Heart right ventricle (tissue), 16 donors: ENCODE data around the gene POGK. TPM values are rescaled to one million over a fixed set of nuclear protein-coding genes. Genes with fewer than 3 reads are reported as not detected.

Source experiments
- ATAC-seq, 8 donors: fragments of 200-7000 bp; cut with Tn5 transposase; one replicate each; pipeline ENCODE4 v1.9.1; 2020; ENCODE audit warnings: mild to moderate bottlenecking in 8 of 8, moderate library complexity in 8 of 8, moderate number of reproducible peaks in 1 of 8
- DNase-seq, 2 donors: peaks; one replicate each; pipeline ENCODE4 v3.0.0-alpha.2; 2020
- H3K27ac ChIP-seq, 10 donors: fragments of 200-600 bp; sonication (generic) in 2 of 10; one replicate each; pipeline versions ENCODE4 v1.5.0 to v1.8.0; 2020 to 2022; ENCODE audit warnings: mild to moderate bottlenecking in 3 of 10
- H3K27me3 ChIP-seq, 7 donors: fragments of 200-600 bp; one replicate each; pipeline ENCODE4 v1.8.0; 2021 to 2022; ENCODE audit warnings: mild to moderate bottlenecking in 2 of 7
- H3K36me3 ChIP-seq, 9 donors: fragments of 200-600 bp; sonication (generic) in 1 of 9; one replicate each; pipeline versions ENCODE4 v1.5.0 to v1.8.0; 2020 to 2022; ENCODE audit warnings: mild to moderate bottlenecking in 2 of 9
- H3K4me1 ChIP-seq, 9 donors: fragments of 200-600 bp; sonication (generic) in 1 of 9; one replicate each; pipeline versions ENCODE4 v1.5.0 to v1.8.0; 2020 to 2022; ENCODE audit warnings: mild to moderate bottlenecking in 4 of 9
- H3K4me3 ChIP-seq, 10 donors: fragments of 200-600 bp; sonication (generic) in 2 of 10; one replicate each; pipeline versions ENCODE4 v1.5.0 to v1.8.0; 2020 to 2022; ENCODE audit warnings: mild to moderate bottlenecking in 7 of 10, moderate library complexity in 2 of 10
- H3K9me3 ChIP-seq, 11 donors: fragments of 200-600 bp in 10 of 11; sonication (generic) in 2 of 11; one replicate each; pipeline versions ENCODE4 v1.5.0 to v1.8.0; 2013 to 2022; ENCODE audit warnings: mild to moderate bottlenecking in 2 of 11, control low read depth in 1 of 11, moderate library complexity in 1 of 11
- WGBS, 2 donors: extraction: QIAGEN DNeasy Blood & Tissue Kit; methylation state at CpG; one replicate each; pipeline ENCODE4 v1.1.7; 2013; ENCODE audit warnings: inconsistent platforms in 1 of 2; 5-methylcytosine and 5-hydroxymethylcytosine counted together
- intact Hi-C, 10 donors: fragments of 100-400 bp; cut with DNase I; formaldehyde crosslinking; loops; one replicate each; pipeline versions ENCODE4 v1.11.1 to v1.14.2; 2022
- polyA plus RNA-seq, 2 donors: library from polyadenylated mRNA; stranded (reverse); fragments of 200-250 nt; gene quantifications; one replicate each; pipeline ENCODE4 v1.2.3, GENCODE V29; 2013
- total RNA-seq, 10 donors: library from RNA; stranded (reverse); fragmentation: NEBNext Ultra II Directional in 3 of 10; extraction: Animal tissue kit (Norgen Biotek cat#: 25700) in 3 of 10; gene quantifications; one replicate each; pipeline versions ENCODE4 v1.2.1 to v1.2.4, GENCODE V29; 2021 to 2023
- TF ChIP-seq, protein P1 (sequence below), 9 donors: fragments of 200-600 bp; sonication (generic) in 2 of 9; IDR thresholded peaks; one replicate each; pipeline versions ENCODE4 v1.5.0 to v1.8.0; 2021 to 2022; ENCODE audit warnings: antibody characterized with exemption in 9 of 9, mild to moderate bottlenecking in 5 of 9, moderate library complexity in 1 of 9
- donor health status: Arrhythmogenic right ventricular cardiomyopathy.
- donor health status: ischemic (EF 13 %, LVEDD 7.1; RV severe dilation, severe dysfunction).
- donor health status: healthy with polysubstance abuse.
- donor health status: DM: no; HTN: yes; CAD: no.
- donor health status: DM: no; HTN: no; CAD: no.
- donor health status: ischemic (EF 25% LVEDD 6.9; RV normal size, moderate dysfunction).
- donor health status: ischemic (EF 25% LVEDD 5.7; RV mildly dilated, moderate dysfunction).
- donor health status: healthy.
- donor health status: DM: yes; HTN: yes; CAD: no.
- donor health status: Ischemic cardiomyopathy.
- donor health status: ischemic (EF 35%, LVEDD 5.7; RV mildly dilated, moderate dysfunction).
- donor health status: nonischemic (EF 11% LVEDD 7.7; RV severe dilation, severe dysfunction).
- donor health status: DM: yes; HTN: yes; CAD: no.
- donor health status: PGD.
- donor health status: ischemic (EF 29% LVEDD 5.4; RV normal size, mild dysfunction).
- donor health status: nonischemic (EF 23%, LVEDD 6.1; RV moderate dilation, normal function).

POGK gene
- total and polyA plus RNA-seq, 12 donors, result 5.6 to 19.2 (median 13.3) TPM

DNA sequence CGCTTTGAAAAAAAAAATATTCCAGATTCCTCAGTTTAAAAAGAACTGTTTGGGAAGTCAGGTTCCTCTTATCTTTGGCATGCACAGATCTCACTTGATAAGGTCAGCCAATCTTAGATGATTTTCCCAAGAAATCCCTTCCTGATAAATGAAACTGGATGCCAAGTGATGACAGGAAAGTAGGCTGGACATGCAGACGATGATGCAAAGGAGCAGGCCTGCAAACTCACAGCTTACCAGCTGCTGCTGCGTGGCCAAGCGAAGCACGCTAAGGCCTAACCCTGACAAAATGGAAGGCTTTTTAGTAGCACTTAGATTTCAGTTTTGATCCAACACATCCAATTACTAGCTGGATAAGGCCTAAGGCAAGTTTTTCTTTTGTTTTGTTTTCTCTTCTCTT lies 26.7 kb downstream of the POGK start:
- H3K9me3 ChIP-seq, result no peaks in the 10 kb centered on the region
- no peak overlapping the region for H3K27ac ChIP-seq
- intact Hi-C loops, result no loop called here
- 64 to 79% methylated on average over 5 of the region's 5 CpGs for WGBS, 2 donors
- peaks cover 0 to 18% (median under 1%) of the 10 kb centered on the region in 9 donors for H3K4me1 ChIP-seq
- no peaks in the 10 kb centered on the region for H3K27me3 ChIP-seq
- H3K4me3 ChIP-seq, result no peak overlapping the region
- TF ChIP-seq, protein P1, sequence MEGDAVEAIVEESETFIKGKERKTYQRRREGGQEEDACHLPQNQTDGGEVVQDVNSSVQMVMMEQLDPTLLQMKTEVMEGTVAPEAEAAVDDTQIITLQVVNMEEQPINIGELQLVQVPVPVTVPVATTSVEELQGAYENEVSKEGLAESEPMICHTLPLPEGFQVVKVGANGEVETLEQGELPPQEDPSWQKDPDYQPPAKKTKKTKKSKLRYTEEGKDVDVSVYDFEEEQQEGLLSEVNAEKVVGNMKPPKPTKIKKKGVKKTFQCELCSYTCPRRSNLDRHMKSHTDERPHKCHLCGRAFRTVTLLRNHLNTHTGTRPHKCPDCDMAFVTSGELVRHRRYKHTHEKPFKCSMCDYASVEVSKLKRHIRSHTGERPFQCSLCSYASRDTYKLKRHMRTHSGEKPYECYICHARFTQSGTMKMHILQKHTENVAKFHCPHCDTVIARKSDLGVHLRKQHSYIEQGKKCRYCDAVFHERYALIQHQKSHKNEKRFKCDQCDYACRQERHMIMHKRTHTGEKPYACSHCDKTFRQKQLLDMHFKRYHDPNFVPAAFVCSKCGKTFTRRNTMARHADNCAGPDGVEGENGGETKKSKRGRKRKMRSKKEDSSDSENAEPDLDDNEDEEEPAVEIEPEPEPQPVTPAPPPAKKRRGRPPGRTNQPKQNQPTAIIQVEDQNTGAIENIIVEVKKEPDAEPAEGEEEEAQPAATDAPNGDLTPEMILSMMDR (IDR thresholded peaks at IDR 0.05), result no peak
- H3K36me3 ChIP-seq, result peaks cover 0 to 86% (median 30%) of the 10 kb centered on the region in 9 donors
- ATAC-seq, result peak in 1 of 8 donors; percentile 48
- DNase-seq, result no peak

DNA sequence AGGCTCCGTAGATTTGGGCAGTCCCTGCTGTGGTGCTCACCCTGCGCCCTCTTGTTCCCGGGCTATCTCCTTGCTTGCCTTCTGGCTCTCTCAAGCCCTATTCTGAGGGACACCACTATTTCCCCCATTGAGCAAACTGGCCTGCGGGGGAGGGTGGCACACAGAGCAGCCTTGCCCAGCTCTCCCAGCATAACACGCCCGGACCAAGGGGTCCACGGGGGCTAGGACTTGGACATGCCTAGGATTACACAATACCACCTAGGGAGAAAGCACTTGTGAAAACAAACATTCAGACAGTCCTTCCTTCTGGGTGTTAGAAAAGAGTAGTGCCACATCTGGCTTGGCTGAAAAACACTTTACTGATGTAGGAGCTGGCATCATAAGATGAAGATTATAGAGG lies 29.4 kb downstream of the POGK start:
- H3K9me3 ChIP-seq, result no peaks in the 10 kb centered on the region
- H3K4me3 ChIP-seq, result no peak overlapping the region
- intact Hi-C loops, result no loop called here
- no peaks in the 10 kb centered on the region for H3K27me3 ChIP-seq
- H3K4me1 ChIP-seq, result peaks cover 0 to 33% (median 9%) of the 10 kb centered on the region in 9 donors
- ATAC-seq (no peak), DNase-seq (no peak)
- no peak overlapping the region for H3K27ac ChIP-seq
- H3K36me3 ChIP-seq, result peaks cover 0 to 59% (median 8%) of the 10 kb centered on the region in 9 donors
- 77 to 94% methylated on average over 7 of the region's 7 CpGs for WGBS, 2 donors
- TF ChIP-seq, protein P1 (IDR thresholded peaks at IDR 0.05), result no peak

DNA sequence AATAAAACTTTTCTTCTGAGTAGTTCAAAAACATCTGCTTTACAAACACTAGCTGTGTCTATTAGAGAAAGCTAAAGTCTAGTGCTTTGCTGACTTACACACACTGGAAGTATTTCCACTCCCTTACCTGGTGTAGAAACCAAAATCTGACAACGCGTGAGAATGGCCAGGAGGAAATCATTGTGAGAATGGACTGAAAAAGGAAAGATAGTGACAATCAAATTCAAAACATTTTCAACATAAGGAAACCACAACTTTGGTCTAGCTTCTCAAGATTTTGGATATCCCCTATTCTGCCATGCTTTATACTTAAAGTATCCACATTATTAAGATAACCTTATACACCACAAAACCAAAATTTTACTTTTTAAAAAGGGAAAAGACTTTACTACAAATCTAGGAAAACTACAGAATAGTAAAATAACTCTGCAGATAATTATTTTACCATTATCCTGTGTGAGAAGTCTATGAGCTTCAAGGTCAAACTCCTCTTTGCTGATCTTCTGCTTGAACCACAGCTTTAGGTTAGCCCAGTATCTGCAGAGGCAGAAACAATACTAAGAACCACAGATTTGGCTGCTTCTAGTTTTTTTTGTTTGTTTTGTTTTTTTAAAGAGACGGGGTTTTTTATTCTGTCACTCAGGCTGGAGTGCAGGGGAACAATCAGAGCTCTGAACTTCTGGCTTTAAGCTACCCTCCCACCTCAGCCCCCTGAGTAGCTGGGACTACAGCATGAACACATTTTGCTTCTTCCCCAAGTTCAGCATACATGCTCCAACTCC lies 30.2 kb downstream of the POGK start:
- intact Hi-C loops, result no loop called here
- ATAC-seq, result no peak
- Histone ChIP-seq H3K4me1 (peaks cover 1 to 42% (median 16%) of the 10 kb centered on the region in 9 donors), H3K4me3 (no peak overlapping the region), H3K27ac (no peak overlapping the region), H3K36me3 (peaks cover 0 to 50% (median 8%) of the 10 kb centered on the region in 9 donors), H3K9me3 (no peaks in the 10 kb centered on the region), H3K27me3 (no peaks in the 10 kb centered on the region)
- WGBS, 2 donors, result 58 to 82% methylated on average over 3 of the region's 3 CpGs
- TF ChIP-seq, protein P1 (IDR thresholded peaks at IDR 0.05), result no peak
- no peak for DNase-seq

DNA sequence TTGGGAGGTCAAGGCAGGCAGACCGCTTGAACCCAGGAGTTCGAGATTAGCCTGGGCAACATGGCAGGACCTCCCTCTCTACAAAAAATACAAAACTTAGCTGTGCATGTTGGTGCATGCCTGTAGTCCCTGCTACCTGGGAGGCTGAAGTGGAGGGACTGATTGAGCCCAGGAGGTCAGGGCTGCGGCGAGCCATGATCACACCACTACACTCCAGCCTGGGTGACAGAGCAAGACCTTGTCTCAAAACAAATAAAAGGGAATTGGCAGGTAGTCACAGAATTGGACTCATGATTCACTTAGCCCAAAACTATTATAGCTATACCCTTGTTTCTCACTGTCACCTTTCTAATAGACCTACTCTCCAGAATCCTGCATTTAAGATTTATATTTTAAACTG lies 31.3 kb downstream of the POGK start:
- H3K4me3 ChIP-seq, result no peak overlapping the region
- H3K36me3 ChIP-seq, result peaks cover 0 to 43% (median 8%) of the 10 kb centered on the region in 9 donors
- no peaks in the 10 kb centered on the region for H3K27me3 ChIP-seq
- TF ChIP-seq, protein P1 (IDR thresholded peaks at IDR 0.05), result no peak
- DNase-seq, result no peak
- peak in 1 of 8 donors; percentile 13 for ATAC-seq
- H3K9me3 ChIP-seq, result no peaks in the 10 kb centered on the region
- H3K27ac ChIP-seq, result no peak overlapping the region
- peaks cover 2 to 53% (median 26%) of the 10 kb centered on the region in 9 donors for H3K4me1 ChIP-seq
- intact Hi-C loops, result no loop called here
- WGBS, 2 donors, result 92 to 96% methylated on average over 4 of the region's 4 CpGs
